Lung (tissue), 16 donors: Measurements from ENCODE around the gene SPAG9. TPM values are rescaled to one million over a fixed set of nuclear protein-coding genes. Genes with fewer than 3 reads are reported as not detected.

Source experiments
- ATAC-seq: fragments of 200-7000 bp; cut with Tn5 transposase; one replicate; pipeline ENCODE4 v1.9.1; 2020; ENCODE audit warnings: moderate number of reproducible peaks; ENCODE audit not compliant: insufficient read depth, low FRiP score
- DNase-seq, 3 donors: peaks; one replicate each; pipeline ENCODE4 v3.0.0-alpha.2; 2013 to 2017
- H3K27ac ChIP-seq, 2 donors: one replicate each; pipeline ENCODE4 v1.5.1; 2013; ENCODE audit warnings: mild to moderate bottlenecking in 2 of 2, moderate library complexity in 2 of 2, control low read depth in 1 of 2, inconsistent platforms in 1 of 2, low read depth in 1 of 2, low read length in 1 of 2
- H3K27me3 ChIP-seq, 3 donors: one replicate each; pipeline ENCODE4 v1.5.1; 2013; ENCODE audit warnings: low read length in 2 of 3; ENCODE audit not compliant: control insufficient read depth in 3 of 3, insufficient read depth in 3 of 3
- H3K36me3 ChIP-seq, 4 donors: one replicate each; pipeline ENCODE4 v1.5.1; 2013; ENCODE audit warnings: low read length in 4 of 4, mild to moderate bottlenecking in 1 of 4, moderate library complexity in 1 of 4; ENCODE audit not compliant: control insufficient read depth in 4 of 4, insufficient read depth in 4 of 4
- H3K4me1 ChIP-seq, 5 donors: one replicate each; pipeline ENCODE4 v1.5.1; 2013; ENCODE audit warnings: low read length in 5 of 5, mild to moderate bottlenecking in 2 of 5, moderate library complexity in 1 of 5; ENCODE audit not compliant: control insufficient read depth in 5 of 5, insufficient read depth in 5 of 5
- H3K4me3 ChIP-seq: one replicate; pipeline ENCODE4 v1.5.1; 2013; ENCODE audit warnings: mild to moderate bottlenecking, control low read depth, moderate library complexity
- H3K9ac ChIP-seq, 2 donors: one replicate each; pipeline ENCODE4 v1.5.1; 2013; ENCODE audit warnings: low read length in 2 of 2, control low read depth in 1 of 2; ENCODE audit not compliant: insufficient read depth in 1 of 2
- H3K9me3 ChIP-seq, 4 donors: one replicate each; pipeline ENCODE4 v1.5.1; 2013; ENCODE audit warnings: low read length in 3 of 4, mild to moderate bottlenecking in 1 of 4, moderate library complexity in 1 of 4; ENCODE audit not compliant: control insufficient read depth in 4 of 4, insufficient read depth in 3 of 4
- CTCF ChIP-seq: IDR thresholded peaks from 2 replicates; pipeline ENCODE4 v1.5.1; 2012; ENCODE audit warnings: mild to moderate bottlenecking; ENCODE audit errors: control extremely low read depth, extremely low read depth
- WGBS, 2 donors: extraction: QIAGEN DNeasy Blood & Tissue Kit; methylation state at CpG; one replicate each; pipeline ENCODE4 v1.1.7; 2013; 5-methylcytosine and 5-hydroxymethylcytosine counted together
- long read RNA-seq, 5 donors: transcript quantifications; one replicate each; lab custom pipeline, GENCODE V29; 2026
- polyA plus RNA-seq, 2 donors: library from polyadenylated mRNA; stranded (reverse); fragments of 200-250 nt; gene quantifications; one replicate each; pipeline ENCODE4 v1.2.1, GENCODE V29; 2013
- total RNA-seq, 2 donors: library from RNA; depleted of rRNA in 1 of 2; stranded (reverse); fragments of >200 nt in 1 of 2; gene quantifications; one replicate each; pipeline ENCODE4 v1.2.1, GENCODE V29; 2014 to 2021
- donor health status: control.
- donor health status: control.
- donor health status: Bipolar disorder and iron deficiency.
- donor health status: healthy.
- donor health status: DM: yes; HTN: yes; CAD: no.

SPAG9 gene
- total RNA-seq: 100 to 1,000 TPM in 1 of 2 donors, 10 to 100 TPM in 1; 96.4 to 174 TPM
- 10 to 100 TPM; 37.2 to 54.0 TPM for polyA plus RNA-seq
- long read RNA-seq, donor 1, full-length matches to known transcripts: 9 of 16 reads
- long read RNA-seq, donor 1, partial matches to known transcripts: 7 of 16 reads
- long read RNA-seq, donor 1, other reads (novel, unspliced or antisense): 0 of 16 reads
- long read RNA-seq, donor 2, partial matches to known transcripts: 5 of 6 reads
- long read RNA-seq, donor 2, other reads (novel, unspliced or antisense): 0 of 6 reads
- long read RNA-seq, donor 3, full-length matches to known transcripts: 5 of 17 reads
- long read RNA-seq, donor 3, partial matches to known transcripts: 12 of 17 reads
- long read RNA-seq, donor 3, other reads (novel, unspliced or antisense): 0 of 17 reads
- long read RNA-seq, donor 4, partial matches to known transcripts: 0 of 2 reads
- long read RNA-seq, donor 4, other reads (novel, unspliced or antisense): 0 of 2 reads
- long read RNA-seq, donor 5, full-length matches to known transcripts: 6 of 22 reads
- long read RNA-seq, donor 5, partial matches to known transcripts: 16 of 22 reads
- long read RNA-seq, donor 5, other reads (novel, unspliced or antisense): 0 of 22 reads

- ATAC-seq (peak; percentile 89), DNase-seq (peak; percentile 97 to 98 (median 98))
- H3K4me1 ChIP-seq: peaks cover 4 to 24% (median 12%) of the 10 kb centered on the region in 5 donors
- peak within 1 kb of the TSS; percentile 98 to 100 for H3K27ac ChIP-seq
- H3K27me3 ChIP-seq: no peaks in the 10 kb centered on the region
- TF ChIP-seq CTCF: no peak
- peak within 1 kb of the TSS; percentile 97 to 98 for H3K9ac ChIP-seq
- peaks cover 0 to 3% (median 0%) of the 10 kb centered on the region in 4 donors for H3K36me3 ChIP-seq
- H3K9me3 ChIP-seq: no peaks in the 10 kb centered on the region
- WGBS, 2 donors: 1% methylated on average over 38 to 68 of the region's 68 CpGs
- H3K4me3 ChIP-seq: peak within 1 kb of the TSS; percentile 94
Measured at GRCh38 chr17:51120739-51121619, at the start of gene SPAG9. TSS of gene SPAG9 (minus strand) at chr17:51120868. CDS start at chr17:51120656, 212 bp downstream.

GRCh38 chr17:51169340-51169739 lies 48.7 kb upstream of the SPAG9 start:
- no peaks in the 10 kb centered on the region for H3K9me3 ChIP-seq
- no peak for DNase-seq
- H3K9ac ChIP-seq: no peak overlapping the region
- no peak overlapping the region for H3K27ac ChIP-seq
- no peak for ATAC-seq
- TF ChIP-seq CTCF: no peak
- 93 to 100% methylated on average over 1 of the region's 1 CpG for WGBS, 2 donors
- peaks cover 8 to 26% (median 15%) of the 10 kb centered on the region in 4 donors for H3K36me3 ChIP-seq
- no peaks in the 10 kb centered on the region for H3K27me3 ChIP-seq
- peaks cover 0 to 15% (median 4%) of the 10 kb centered on the region in 5 donors for H3K4me1 ChIP-seq
- no peak overlapping the region for H3K4me3 ChIP-seq

GRCh38 chr17:51166987-51167931 lies 46.6 kb upstream of the SPAG9 start:
- no peak for TF ChIP-seq CTCF
- peak overlapping the region; percentile 95 for H3K4me3 ChIP-seq
- peaks cover 0 to 15% (median 4%) of the 10 kb centered on the region in 5 donors for H3K4me1 ChIP-seq
- peak; percentile 34 to 68 (median 40) for DNase-seq
- 18 to 19% methylated on average over 34 to 42 of the region's 42 CpGs for WGBS, 2 donors
- peak; percentile 60 for ATAC-seq
- no peaks in the 10 kb centered on the region for H3K27me3 ChIP-seq
- no peaks in the 10 kb centered on the region for H3K9me3 ChIP-seq
- H3K9ac ChIP-seq: no peak overlapping the region
- peak overlapping the region; percentile 96 to 97 for H3K27ac ChIP-seq
- peaks cover 8 to 28% (median 12%) of the 10 kb centered on the region in 4 donors for H3K36me3 ChIP-seq
